PC-3 (cell line): ENCODE data around the gene LPIN1.

ENCODE experiments used
- CTCF ChIP-seq: fragments of 300-600 bp; sonication (generic); conservative IDR thresholded peaks from 2 replicates; pipeline ENCODE4 v1.5.1; 2017; ENCODE audit warnings: antibody characterized with exemption, low read depth, mild to moderate bottlenecking, low read length
- EZH2phosphoT487 ChIP-seq: fragments of 300-600 bp; sonication (generic); IDR thresholded peaks from 2 replicates; pipeline ENCODE4 v1.6.1; 2018; ENCODE audit warnings: mild to moderate bottlenecking, antibody characterized with exemption, low read length, borderline replicate concordance

DNA sequence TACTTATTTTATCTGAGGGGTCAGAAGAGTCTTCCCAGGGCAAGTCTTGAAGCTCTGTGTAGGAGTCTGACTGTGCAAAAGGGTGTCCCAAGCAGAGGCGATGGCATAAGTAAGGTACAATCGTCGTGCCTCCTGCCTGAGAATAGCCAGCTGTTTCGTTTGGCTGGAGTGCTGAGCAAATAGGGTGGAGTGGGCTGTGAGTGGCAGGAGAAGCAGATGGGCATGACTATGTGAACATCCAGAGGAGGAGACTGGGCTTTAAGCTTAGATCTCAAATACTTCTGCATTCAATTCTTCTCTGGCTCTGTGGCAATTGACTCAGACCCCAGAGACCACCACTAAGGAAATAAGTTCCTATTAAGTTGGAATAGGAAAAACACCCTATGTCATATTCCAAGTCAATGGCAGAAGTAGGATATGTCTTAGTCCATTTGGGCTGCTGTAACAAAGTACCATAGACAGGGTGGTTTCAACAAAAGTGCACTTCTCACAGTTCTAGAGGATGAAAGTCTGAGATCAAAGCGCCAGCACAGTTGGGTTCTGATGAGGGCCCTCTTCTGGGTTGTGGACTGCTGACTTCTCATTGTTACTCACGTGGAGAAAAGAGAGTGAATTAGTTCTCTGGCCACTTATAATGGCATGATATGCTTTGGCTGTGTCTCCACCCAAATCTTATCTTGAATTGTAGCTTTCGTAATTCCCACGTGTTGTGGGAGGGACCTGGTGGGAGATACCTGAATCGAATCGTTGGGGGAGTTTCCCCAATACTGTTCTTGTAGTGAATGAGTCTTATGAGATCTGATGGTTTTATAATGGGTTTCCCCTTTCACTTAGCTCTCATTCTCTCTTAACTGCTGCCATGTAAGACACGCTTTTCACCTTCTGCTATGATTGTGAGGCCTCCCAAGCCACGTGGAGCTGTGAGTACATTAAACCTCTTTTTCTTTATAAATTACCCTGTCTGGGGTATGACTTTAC is 120.2 kb downstream of the LPIN1 start:
- TF ChIP-seq CTCF (no peak), EZH2phosphoT487 (no peak)
